Lung (tissue), 12 donors: ENCODE data around the gene C9orf85. TPM values are rescaled to one million over a fixed set of nuclear protein-coding genes. Genes with fewer than 3 reads are reported as not detected.

ENCODE experiments used
- ATAC-seq: fragments of 200-7000 bp; cut with Tn5 transposase; one replicate; pipeline ENCODE4 v1.9.1; 2020; ENCODE audit warnings: moderate number of reproducible peaks; ENCODE audit not compliant: insufficient read depth, low FRiP score
- DNase-seq, 3 donors: peaks; one replicate each; pipeline ENCODE4 v3.0.0-alpha.2; 2013 to 2017
- H3K27ac ChIP-seq, 2 donors: one replicate each; pipeline ENCODE4 v1.5.1; 2013; ENCODE audit warnings: mild to moderate bottlenecking in 2 of 2, moderate library complexity in 2 of 2, control low read depth in 1 of 2, inconsistent platforms in 1 of 2, low read depth in 1 of 2, low read length in 1 of 2
- H3K27me3 ChIP-seq, 3 donors: one replicate each; pipeline ENCODE4 v1.5.1; 2013; ENCODE audit warnings: low read length in 2 of 3; ENCODE audit not compliant: control insufficient read depth in 3 of 3, insufficient read depth in 3 of 3
- H3K36me3 ChIP-seq, 4 donors: one replicate each; pipeline ENCODE4 v1.5.1; 2013; ENCODE audit warnings: low read length in 4 of 4, mild to moderate bottlenecking in 1 of 4, moderate library complexity in 1 of 4; ENCODE audit not compliant: control insufficient read depth in 4 of 4, insufficient read depth in 4 of 4
- H3K4me1 ChIP-seq, 5 donors: one replicate each; pipeline ENCODE4 v1.5.1; 2013; ENCODE audit warnings: low read length in 5 of 5, mild to moderate bottlenecking in 2 of 5, moderate library complexity in 1 of 5; ENCODE audit not compliant: control insufficient read depth in 5 of 5, insufficient read depth in 5 of 5
- H3K4me3 ChIP-seq: one replicate; pipeline ENCODE4 v1.5.1; 2013; ENCODE audit warnings: mild to moderate bottlenecking, control low read depth, moderate library complexity
- H3K9ac ChIP-seq, 2 donors: one replicate each; pipeline ENCODE4 v1.5.1; 2013; ENCODE audit warnings: low read length in 2 of 2, control low read depth in 1 of 2; ENCODE audit not compliant: insufficient read depth in 1 of 2
- H3K9me3 ChIP-seq, 4 donors: one replicate each; pipeline ENCODE4 v1.5.1; 2013; ENCODE audit warnings: low read length in 3 of 4, mild to moderate bottlenecking in 1 of 4, moderate library complexity in 1 of 4; ENCODE audit not compliant: control insufficient read depth in 4 of 4, insufficient read depth in 3 of 4
- CTCF ChIP-seq: IDR thresholded peaks from 2 replicates; pipeline ENCODE4 v1.5.1; 2012; ENCODE audit warnings: mild to moderate bottlenecking; ENCODE audit errors: control extremely low read depth, extremely low read depth
- WGBS, 2 donors: extraction: QIAGEN DNeasy Blood & Tissue Kit; methylation state at CpG; one replicate each; pipeline ENCODE4 v1.1.7; 2013; 5-methylcytosine and 5-hydroxymethylcytosine counted together
- polyA plus RNA-seq, 2 donors: library from polyadenylated mRNA; stranded (reverse); fragments of 200-250 nt; gene quantifications; one replicate each; pipeline ENCODE4 v1.2.1, GENCODE V29; 2013
- total RNA-seq, 2 donors: library from RNA; depleted of rRNA in 1 of 2; stranded (reverse); fragments of >200 nt in 1 of 2; gene quantifications; one replicate each; pipeline ENCODE4 v1.2.1, GENCODE V29; 2014 to 2021
- donor health status: control.
- donor health status: control.
- donor health status: Bipolar disorder and iron deficiency.
- donor health status: healthy.
- donor health status: DM: yes; HTN: yes; CAD: no.

Gene C9orf85
- total and polyA plus RNA-seq, 4 donors, result 6.1 to 17.3 (median 7.9) TPM

GRCh38 chr9:71924576-71924975 lies 13.1 kb downstream of the C9orf85 start:
- Histone ChIP-seq H3K36me3 (peaks cover 0 to 4% (median under 1%) of the 10 kb centered on the region in 4 donors), H3K27ac (no peak overlapping the region), H3K9ac (no peak overlapping the region), H3K9me3 (no peaks in the 10 kb centered on the region), H3K4me1 (peaks cover 0 to 2% (median 0%) of the 10 kb centered on the region in 5 donors), H3K4me3 (no peak overlapping the region), H3K27me3 (no peaks in the 10 kb centered on the region)
- TF ChIP-seq CTCF, result no peak
- ATAC-seq (no peak), DNase-seq (no peak)

GRCh38 chr9:71925834-71926233 lies 14.4 kb downstream of the C9orf85 start:
- H3K27ac ChIP-seq, result no peak overlapping the region
- no peak for ATAC-seq
- no peak for TF ChIP-seq CTCF

GRCh38 chr9:71928376-71928775 lies 16.9 kb downstream of the C9orf85 start:
- no peak for DNase-seq
- H3K4me3 ChIP-seq, result no peak overlapping the region
- no peaks in the 10 kb centered on the region for H3K27me3 ChIP-seq
- no peak for ATAC-seq
- peaks cover 0 to 2% (median 0%) of the 10 kb centered on the region in 5 donors for H3K4me1 ChIP-seq
- 98 to 100% methylated on average over 1 of the region's 1 CpG for WGBS, 2 donors
- H3K9me3 ChIP-seq, result no peaks in the 10 kb centered on the region
- no peak for TF ChIP-seq CTCF
- no peaks in the 10 kb centered on the region for H3K36me3 ChIP-seq
- H3K27ac ChIP-seq, result no peak overlapping the region
- H3K9ac ChIP-seq, result no peak overlapping the region

More at GRCh38 chr9:71925834-71926233, 14.4 kb downstream of the C9orf85 start:
- H3K36me3 ChIP-seq, result peaks cover 0 to 4% (median under 1%) of the 10 kb centered on the region in 4 donors
- H3K9ac ChIP-seq, result no peak overlapping the region
- no peak for DNase-seq
- no peaks in the 10 kb centered on the region for H3K27me3 ChIP-seq
- H3K4me1 ChIP-seq, result peaks cover 0 to 2% (median 0%) of the 10 kb centered on the region in 5 donors
- no peaks in the 10 kb centered on the region for H3K9me3 ChIP-seq
- H3K4me3 ChIP-seq, result no peak overlapping the region

GRCh38 chr9:71928806-71929205 lies 17.4 kb downstream of the C9orf85 start:
- no peak for TF ChIP-seq CTCF
- WGBS, 2 donors, result 84 to 94% methylated on average over 2 of the region's 2 CpGs
- Histone ChIP-seq H3K27ac (no peak overlapping the region), H3K4me3 (no peak overlapping the region), H3K9ac (no peak overlapping the region), H3K36me3 (no peaks in the 10 kb centered on the region), H3K9me3 (no peaks in the 10 kb centered on the region), H3K27me3 (no peaks in the 10 kb centered on the region), H3K4me1 (peaks cover 0 to 2% (median 0%) of the 10 kb centered on the region in 5 donors)
- DNase-seq, result no peak
- ATAC-seq, result no peak
